K562 (cell line): ENCODE measurements around the gene OLIG2. TPM values are rescaled to one million over a fixed set of nuclear protein-coding genes. Genes with fewer than 3 reads are reported as not detected.

Experiments used
- ATAC-seq: fragments of 200-7000 bp; cut with Tn5 transposase; 3 replicates; pipeline ENCODE4 v1.9.1; 2020; ENCODE audit warnings: moderate library complexity
- BruUV-seq: library from RNA; stranded (reverse); fragments of 400-500 nt; replicated peaks from 2 replicates; lab custom pipeline; 2021; lab: Mats Ljungman, UMichigan
- CTCF ChIA-PET: fragments of 300-600 bp; formaldehyde crosslinking; extraction: SDS; loops from one replicate; lab custom pipeline; 2021; ENCODE audit warnings: low intra/inter-chr PET ratio; lab: Yijun Ruan, JAX
- POLR2A ChIA-PET: fragments of 300-600, 350-650 bp; sonication (Branson Sonifier 250); formaldehyde crosslinking; extraction: SDS; loops from one replicate; lab custom pipeline; 2021; ENCODE audit warnings: antibody characterized with exemption, inconsistent platforms; lab: Yijun Ruan, JAX
- DNase-seq, 4 experiments: peaks; one replicate each; pipeline versions ENCODE4 v3.0.0 to v3.0.0-alpha.2; 2011 to 2018; ENCODE audit warnings: low spot score in 3 of 4, mixed read lengths in 3 of 4; ENCODE audit errors: extremely low read depth in 1 of 4
- FAIRE-seq: peaks from 2 replicates; lab custom pipeline; 2011; peaks lifted over from hg19 to GRCh38; lab: Jason Lieb, UNC
- H2AFZ ChIP-seq: 2 replicates; pipeline ENCODE4 v1.6.0; 2011; ENCODE audit warnings: low read depth, low read length, control low read depth, inconsistent platforms
- H3K27ac ChIP-seq: fragments of 200-600 bp; 3 replicates; pipeline ENCODE4 v1.8.0; 2011; ENCODE audit warnings: low read depth, mild to moderate bottlenecking, control low read depth, inconsistent platforms, low read length, moderate library complexity, mixed read lengths; ENCODE audit errors: extremely low read depth
- H3K27me3 ChIP-seq, 2 experiments: fragments of 300-600 bp in 1 of 2; 2 replicates in 1 of 2; 3 replicates in 1 of 2; pipeline versions ENCODE4 v1.6.0 to v1.8.0; 2011; ENCODE audit warnings: inconsistent platforms in 2 of 2, low read length in 2 of 2, mild to moderate bottlenecking in 1 of 2, mixed read lengths in 1 of 2, moderate library complexity in 1 of 2; ENCODE audit not compliant: control insufficient read depth in 2 of 2, insufficient read depth in 2 of 2
- H3K36me3 ChIP-seq: fragments of 300-600 bp; 3 replicates; pipeline ENCODE4 v1.8.0; 2011; ENCODE audit warnings: mild to moderate bottlenecking, low read length, inconsistent platforms; ENCODE audit not compliant: control insufficient read depth, insufficient read depth
- H3K4me1 ChIP-seq, 2 experiments: fragments of 200-600 bp in 1 of 2; replicated peaks in 1 of 2; 2 replicates in 1 of 2; 3 replicates in 1 of 2; pipeline versions ENCODE4 v1.5.1 to v1.8.0; 2011; ENCODE audit warnings: inconsistent platforms in 2 of 2, low read length in 2 of 2, mild to moderate bottlenecking in 1 of 2, mixed read lengths in 1 of 2, moderate library complexity in 1 of 2; ENCODE audit not compliant: control insufficient read depth in 2 of 2, insufficient read depth in 2 of 2
- H3K4me2 ChIP-seq: 2 replicates; pipeline ENCODE4 v1.6.1; 2011; ENCODE audit warnings: low read length, control low read depth, inconsistent platforms, mixed read lengths; ENCODE audit not compliant: insufficient read depth
- H3K4me3 ChIP-seq: fragments of 200-600 bp; sonication (generic), shearing (Covaris generic); 2 replicates; pipeline ENCODE4 v1.5.1; 2016; ENCODE audit warnings: control low read depth, inconsistent platforms
- H3K79me2 ChIP-seq: fragments of 200-600 bp; 3 replicates; pipeline ENCODE4 v1.8.0; 2011; ENCODE audit warnings: low read length, inconsistent platforms; ENCODE audit not compliant: control insufficient read depth, insufficient read depth
- H3K9ac ChIP-seq, 2 experiments: 2 replicates each; pipeline versions ENCODE4 v1.6.0 to v1.6.1; 2011; ENCODE audit warnings: low read depth in 2 of 2, low read length in 2 of 2, control low read depth in 1 of 2, inconsistent platforms in 1 of 2, mild to moderate bottlenecking in 1 of 2, mixed read lengths in 1 of 2; ENCODE audit not compliant: insufficient read depth in 1 of 2
- H3K9me1 ChIP-seq: one replicate; pipeline ENCODE4 v1.6.0; 2011; ENCODE audit warnings: inconsistent platforms, mild to moderate bottlenecking, low read length, moderate library complexity; ENCODE audit not compliant: control insufficient read depth, insufficient read depth
- H3K9me3 ChIP-seq: replicated peaks from 2 replicates; pipeline ENCODE4 v1.5.1; 2011; ENCODE audit warnings: low read depth, low read length, inconsistent platforms; ENCODE audit not compliant: control insufficient read depth, insufficient read depth
- H4K20me1 ChIP-seq: replicated peaks from 2 replicates; pipeline ENCODE4 v1.6.1; 2011; ENCODE audit warnings: low read length, inconsistent platforms, mixed read lengths; ENCODE audit not compliant: control insufficient read depth, insufficient read depth
- ELF1 ChIP-seq: fragments of 200-800 bp; sonication (Bioruptor generic); IDR thresholded peaks from 2 replicates; pipeline ENCODE4 v1.6.1; 2016; ENCODE audit warnings: missing genetic modification characterization, missing compliant biosample characterization
- ESRRA ChIP-seq: fragments of 450-650 bp; IDR thresholded peaks from 2 replicates; pipeline ENCODE4 v1.6.1; 2014; ENCODE audit warnings: low read depth, mild to moderate bottlenecking, moderate library complexity, borderline replicate concordance
- EZH2 ChIP-seq: IDR thresholded peaks from 2 replicates; pipeline ENCODE4 v1.6.1; 2012; ENCODE audit warnings: low read depth, mild to moderate bottlenecking, inconsistent platforms, low read length, borderline replicate concordance
- JUN ChIP-seq, 2 experiments: sonication (generic) in 1 of 2; formaldehyde crosslinking in 1 of 2; IDR thresholded peaks; 2 replicates each; pipeline versions ENCODE4 v1.6.1 to v1.8.0; 2012 to 2022; ENCODE audit warnings: borderline replicate concordance in 2 of 2, mild to moderate bottlenecking in 2 of 2, improper control_type of control experiment in 1 of 2, low read depth in 1 of 2, low read length in 1 of 2, missing genetic modification reagents in 1 of 2
- MYBL2 ChIP-seq, 2 experiments: fragments of 450-650 bp in 1 of 2; sonication (generic) in 1 of 2; formaldehyde crosslinking in 1 of 2; IDR thresholded peaks; 2 replicates each; pipeline versions ENCODE4 v1.6.1 to v1.8.1; 2017 to 2022; ENCODE audit warnings: borderline replicate concordance in 1 of 2, inconsistent platforms in 1 of 2, low read depth in 1 of 2, mild to moderate bottlenecking in 1 of 2, missing genetic modification reagents in 1 of 2, moderate library complexity in 1 of 2
- RBM14 ChIP-seq: fragments of 200-400 bp; formaldehyde crosslinking; IDR thresholded peaks from 2 replicates; pipeline ENCODE4 v1.6.1; 2018; ENCODE audit warnings: low read depth, mild to moderate bottlenecking, low read length, moderate library complexity, borderline replicate concordance; ENCODE audit not compliant: insufficient read depth
- WGBS: fragments of 100-300 bp; shearing (Covaris generic); methylation state at CpG from one replicate; pipeline ENCODE4 v1.1.6; 2016; ENCODE audit warnings: low coverage, mixed read lengths; ENCODE audit not compliant: insufficient coverage; ENCODE audit errors: missing lambda C conversion rate; 5-methylcytosine and 5-hydroxymethylcytosine counted together
- in situ Hi-C: fragments of 300-500 bp; cut with MboI; formaldehyde crosslinking; loops from 4 replicates; pipeline ENCODE4 v1.15.0; 2018; ENCODE audit warnings: inconsistent platforms, mixed read lengths
- intact Hi-C: fragments of 100-400 bp; cut with micrococcal nuclease; formaldehyde crosslinking; loops from 2 replicates; pipeline ENCODE4 v1.14.2; 2022
- polyA plus RNA-seq, 8 experiments: library from polyadenylated mRNA; depleted of rRNA in 4 of 8; stranded (reverse) in 5 of 8; unstranded in 3 of 8; fragments of >200 nt; fragmentation: Nextera tagmentation in 2 of 8; fragmentation: Illumina TruSeq in 1 of 8; extraction: Ambion mirVana in 2 of 8; extraction: Trizol in 1 of 8; gene quantifications; 2 replicates each; pipeline versions ENCODE4 v1.2.1 to v1.2.3, GENCODE V29; 2011 to 2014; ENCODE audit warnings: inconsistent platforms in 1 of 8, missing spikeins in 1 of 8
- total RNA-seq, 7 experiments: library from RNA; depleted of rRNA in 6 of 7; stranded (reverse); fragments of >200 nt in 6 of 7; fragmentation: Illumina TruSeq in 2 of 7; extraction: Trizol in 2 of 7; gene quantifications; 2 replicates each; pipeline versions ENCODE4 v1.2.1 to v1.2.3, GENCODE V29; 2011 to 2021; ENCODE audit warnings: low replicate concordance in 1 of 7

OLIG2 gene
- total and polyA plus RNA-seq, 9 of the 15 experiments (the other 6 are each of a cell fraction or from before 2014, with no cell fraction given) = not detected

DNA sequence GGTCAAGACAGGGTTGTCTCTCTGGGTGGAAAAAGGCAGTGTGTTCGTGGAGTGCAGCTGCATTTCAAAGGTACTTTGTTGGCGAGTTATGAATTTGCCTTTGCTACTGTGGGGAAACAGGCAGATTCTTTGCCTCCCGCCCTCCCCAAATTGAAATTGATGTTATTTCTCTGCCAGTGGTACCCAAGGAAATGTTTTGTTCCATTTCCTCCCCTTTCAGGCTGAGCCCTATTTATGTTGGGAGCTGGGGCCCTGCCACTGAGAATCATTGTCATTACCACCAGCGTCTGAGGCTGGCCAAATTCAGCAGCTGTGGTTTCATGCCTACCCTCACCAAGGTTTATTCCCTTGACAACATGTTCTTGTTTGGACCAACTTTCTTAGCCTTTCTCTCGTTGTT is 48.5 kb upstream of the OLIG2 start (continued):
- TF ChIP-seq MYBL2 (IDR thresholded peaks at IDR 0.05; ENCODE audit: low read depth) (no peak), MYBL2 (CRISPR knock-in tag; IDR thresholded peaks at IDR 0.05; ENCODE audit: borderline replicate concordance) (no peak), ESRRA (no peak)
- TF ChIP-seq, all 486 proteins: peak for 0

GRCh38 chr21:32978331-32979270 is 47.1 kb upstream of the OLIG2 start:
- intact Hi-C loops (no loop called here), in situ Hi-C loops (no loop called here)
- ATAC-seq (no peak), DNase-seq (no peak), FAIRE-seq (no peak)
- no TSS peak for BruUV-seq
- H3K4me1 ChIP-seq = no peaks in the 10 kb centered on the region
- H3K27ac ChIP-seq = no peak overlapping the region
- H2AFZ ChIP-seq = no peak overlapping the region
- TF ChIP-seq JUN (IDR thresholded peaks at IDR 0.05; ENCODE audit: borderline replicate concordance, low read depth, low read length) (no peak), JUN (CRISPR knock-in tag; IDR thresholded peaks at IDR 0.05; ENCODE audit: borderline replicate concordance) (no peak), ELF1 (no peak), EZH2 (0 out of 2 replicates have a peak, but pooled peaks have one; percentile 75), RBM14 (no peak)
- H3K4me2 ChIP-seq = no peak overlapping the region
- no peak overlapping the region for H3K9ac ChIP-seq
- H3K36me3 ChIP-seq = no peaks in the 10 kb centered on the region
- no peak overlapping the region for H3K4me3 ChIP-seq
- no peaks in the 10 kb centered on the region for H3K9me1 ChIP-seq
- peaks cover 37 to 43% of the 10 kb centered on the region in 2 experiments for H3K27me3 ChIP-seq
- CTCF ChIA-PET = no interaction called here
- WGBS = under 1% methylated on average over 38 of the region's 39 CpGs
- no peaks in the 10 kb centered on the region for H4K20me1 ChIP-seq
- H3K79me2 ChIP-seq = no peaks in the 10 kb centered on the region
- POLR2A ChIA-PET = no interaction called here
- H3K9me3 ChIP-seq = no peaks in the 10 kb centered on the region
